ENCODE measurements around the gene ODAPH.

DNA sequence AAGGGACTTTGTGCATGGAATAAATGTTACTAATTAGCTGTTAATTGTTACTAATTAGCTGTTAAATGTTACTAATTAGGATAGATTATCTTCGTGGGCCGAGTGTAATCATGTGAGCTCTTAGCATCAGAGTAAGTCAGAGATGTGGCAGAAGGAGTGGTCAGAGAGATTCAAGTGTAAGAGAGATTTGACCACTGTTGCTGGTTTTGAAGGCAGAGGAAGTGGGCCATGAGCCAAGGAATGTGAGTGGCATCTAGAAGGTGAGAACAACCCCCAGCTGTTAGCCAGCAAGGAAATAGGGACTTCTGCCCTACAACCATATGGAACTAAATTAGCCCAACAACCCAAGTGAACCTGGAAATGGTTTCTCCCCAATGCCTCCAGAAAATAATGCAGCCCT, 28.2 kb downstream of the ODAPH start:
- no peak for TF ChIP-seq EZH2 (IDR thresholded peaks at IDR 0.05; ENCODE audit: borderline replicate concordance, low read length)
- TF ChIP-seq, protein P1, sequence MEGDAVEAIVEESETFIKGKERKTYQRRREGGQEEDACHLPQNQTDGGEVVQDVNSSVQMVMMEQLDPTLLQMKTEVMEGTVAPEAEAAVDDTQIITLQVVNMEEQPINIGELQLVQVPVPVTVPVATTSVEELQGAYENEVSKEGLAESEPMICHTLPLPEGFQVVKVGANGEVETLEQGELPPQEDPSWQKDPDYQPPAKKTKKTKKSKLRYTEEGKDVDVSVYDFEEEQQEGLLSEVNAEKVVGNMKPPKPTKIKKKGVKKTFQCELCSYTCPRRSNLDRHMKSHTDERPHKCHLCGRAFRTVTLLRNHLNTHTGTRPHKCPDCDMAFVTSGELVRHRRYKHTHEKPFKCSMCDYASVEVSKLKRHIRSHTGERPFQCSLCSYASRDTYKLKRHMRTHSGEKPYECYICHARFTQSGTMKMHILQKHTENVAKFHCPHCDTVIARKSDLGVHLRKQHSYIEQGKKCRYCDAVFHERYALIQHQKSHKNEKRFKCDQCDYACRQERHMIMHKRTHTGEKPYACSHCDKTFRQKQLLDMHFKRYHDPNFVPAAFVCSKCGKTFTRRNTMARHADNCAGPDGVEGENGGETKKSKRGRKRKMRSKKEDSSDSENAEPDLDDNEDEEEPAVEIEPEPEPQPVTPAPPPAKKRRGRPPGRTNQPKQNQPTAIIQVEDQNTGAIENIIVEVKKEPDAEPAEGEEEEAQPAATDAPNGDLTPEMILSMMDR (conservative IDR thresholded peaks at IDR 0.05 in 1 of 2, IDR thresholded peaks at IDR 0.05 in 1 of 2; ENCODE audit: extremely low read depth in 1 of 2, insufficient read depth in 1 of 2, low read depth in 1 of 2, low read length in 2 of 2) = no peak

Data from mammary epithelial cell (primary cell).